Measurements from ENCODE around the gene OAS3. TPM values are rescaled to one million over a fixed set of nuclear protein-coding genes. Genes with fewer than 3 reads are reported as not detected.

OAS3 gene
- total and polyA plus RNA-seq, 4 donors, result 3.8 to 9.5 (median 5.4) TPM

GRCh38 chr12:112939761-112940381 lies 1.6 kb downstream of the OAS3 start:
- DNase-seq (ENCODE audit: low spot score), result no peak
- Histone ChIP-seq H3K9me3 (ENCODE audit: control insufficient read depth in 4 of 4, low read length in 3 of 4) (no peaks in the 10 kb centered on the region), H3K4me3 (ENCODE audit: low read depth in 1 of 3, low read length in 3 of 3) (no peak overlapping the region), H3K36me3 (ENCODE audit: control insufficient read depth in 4 of 4, insufficient read depth in 3 of 4, low read depth in 1 of 4, low read length in 3 of 4) (peaks cover 0 to 5% (median 0%) of the 10 kb centered on the region in 4 donors), H3K27ac (ENCODE audit: low read depth in 1 of 2, low read length in 2 of 2) (no peak overlapping the region), H3K9ac (ENCODE audit: low read depth in 1 of 2, low read length in 2 of 2) (no peak overlapping the region), H3K4me1 (ENCODE audit: control insufficient read depth in 4 of 4, insufficient read depth in 4 of 4, low read length in 3 of 4) (peaks cover 3 to 18% (median 14%) of the 10 kb centered on the region in 4 donors), H3K27me3 (ENCODE audit: control insufficient read depth in 4 of 4, insufficient read depth in 4 of 4, low read length in 3 of 4) (no peaks in the 10 kb centered on the region)
- WGBS, result 64% methylated on average over 7 of the region's 7 CpGs
- TF ChIP-seq NR2F2 (IDR thresholded peaks at IDR 0.05) (no peak), SP1 (IDR thresholded peaks at IDR 0.05) (no peak), GABPA (IDR thresholded peaks at IDR 0.05 in 1 of 2, conservative IDR thresholded peaks at IDR 0.05 in 1 of 2) (no peak), FOXA2 (IDR thresholded peaks at IDR 0.05) (no peak), HNF4A (conservative IDR thresholded peaks at IDR 0.05) (no peak), REST (IDR thresholded peaks at IDR 0.05) (no peak)

- Histone ChIP-seq H3K9me3 (ENCODE audit: control insufficient read depth in 4 of 4, low read length in 3 of 4) (no peaks in the 10 kb centered on the region), H3K4me3 (ENCODE audit: low read depth in 1 of 3, low read length in 3 of 3) (no peak overlapping the region), H3K36me3 (ENCODE audit: control insufficient read depth in 4 of 4, insufficient read depth in 3 of 4, low read depth in 1 of 4, low read length in 3 of 4) (peaks cover 0 to 13% (median 0%) of the 10 kb centered on the region in 4 donors), H3K27me3 (ENCODE audit: control insufficient read depth in 4 of 4, insufficient read depth in 4 of 4, low read length in 3 of 4) (no peaks in the 10 kb centered on the region), H3K27ac (ENCODE audit: low read depth in 1 of 2, low read length in 2 of 2) (no peak overlapping the region), H3K9ac (ENCODE audit: low read depth in 1 of 2, low read length in 2 of 2) (no peak overlapping the region), H3K4me1 (ENCODE audit: control insufficient read depth in 4 of 4, insufficient read depth in 4 of 4, low read length in 3 of 4) (peaks cover 3 to 18% (median 14%) of the 10 kb centered on the region in 4 donors)
- WGBS, result 94% methylated on average over 16 of the region's 16 CpGs
- TF ChIP-seq TAF1 (conservative IDR thresholded peaks at IDR 0.05) (no peak), CTCF (IDR thresholded peaks at IDR 0.05; ENCODE audit: low read depth, low read length, missing input control) (no peak), RXRA (IDR thresholded peaks at IDR 0.05) (no peak), EGR1 (IDR thresholded peaks at IDR 0.05; ENCODE audit: low read depth in 2 of 2) (no peak), JUND (IDR thresholded peaks at IDR 0.05) (no peak), MAX (IDR thresholded peaks at IDR 0.05) (no peak), REST (IDR thresholded peaks at IDR 0.05) (no peak), SP1 (IDR thresholded peaks at IDR 0.05) (no peak), ZBTB33 (IDR thresholded peaks at IDR 0.05) (no peak), GABPA (IDR thresholded peaks at IDR 0.05 in 1 of 2, conservative IDR thresholded peaks at IDR 0.05 in 1 of 2) (no peak), HNF4A (conservative IDR thresholded peaks at IDR 0.05) (no peak)
- no peak for DNase-seq (ENCODE audit: low spot score)
These were observed 3.5 kb downstream of the OAS3 start for GRCh38 chr12:112941528-112942335.
